TTC549 (cell line): Measurements from ENCODE around the gene ST3GAL5.
"Not testable (repeated sequence)": the region's sequence is repeated elsewhere in the genome, so short reads cannot be mapped to it uniquely, and the experiment has no call there.

Experiments used
- FAIRE-seq: peaks from 2 replicates; lab custom pipeline; 2012; peaks lifted over from hg19 to GRCh38; lab: Jason Lieb, UNC

Gene ST3GAL5

DNA sequence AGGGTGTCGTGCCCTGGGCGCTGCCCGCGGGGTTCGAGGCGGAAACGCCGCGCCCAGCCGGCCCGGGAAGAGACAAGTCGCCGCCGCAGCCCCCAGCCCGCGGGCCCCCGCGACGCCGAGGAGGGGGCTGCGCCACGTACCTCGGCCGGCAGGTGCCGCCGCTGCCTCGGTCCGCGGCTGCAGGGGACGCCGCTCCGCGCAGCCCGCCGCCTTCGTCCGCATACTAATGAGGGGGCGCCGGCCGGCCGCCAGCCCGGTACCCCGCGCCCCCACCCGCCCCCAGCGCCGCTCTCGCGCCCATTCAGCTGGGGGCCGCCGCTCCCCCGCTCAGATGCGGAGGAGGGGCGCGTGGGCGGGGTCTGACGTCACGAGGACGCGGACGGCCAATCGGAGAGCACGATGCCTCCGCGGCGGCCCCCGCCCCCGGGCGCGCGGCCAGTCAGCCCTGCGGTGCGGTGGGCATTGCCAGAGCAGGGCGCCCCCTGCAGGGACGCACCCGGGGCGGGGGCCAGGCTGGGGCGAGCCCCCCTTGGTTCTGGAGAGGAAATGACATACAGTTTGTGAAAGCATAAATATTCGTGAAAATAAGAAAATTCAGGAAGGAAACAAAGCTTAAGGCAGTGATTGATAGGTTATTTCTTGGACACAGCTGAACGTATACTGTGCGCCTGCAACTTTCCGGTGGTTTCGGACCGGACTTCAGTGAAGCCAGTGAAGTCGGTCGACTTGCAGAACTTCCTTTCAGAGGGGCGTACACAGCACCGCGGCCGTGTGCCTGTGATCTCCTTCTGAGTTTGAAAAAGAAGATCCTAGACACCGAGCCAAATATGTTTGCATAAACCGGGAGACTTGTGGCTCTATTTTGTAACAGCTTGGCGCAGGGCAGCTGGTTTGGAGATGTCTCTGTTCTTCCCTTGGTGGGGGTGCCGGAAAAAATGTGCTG lies at the start of gene ST3GAL5:
Gene ST3GAL5 (minus strand): TSS at position 307 of the 943 bp plus-strand sequence. CDS start 85 bp downstream, at position 222.
- FAIRE-seq, result no peak

DNA sequence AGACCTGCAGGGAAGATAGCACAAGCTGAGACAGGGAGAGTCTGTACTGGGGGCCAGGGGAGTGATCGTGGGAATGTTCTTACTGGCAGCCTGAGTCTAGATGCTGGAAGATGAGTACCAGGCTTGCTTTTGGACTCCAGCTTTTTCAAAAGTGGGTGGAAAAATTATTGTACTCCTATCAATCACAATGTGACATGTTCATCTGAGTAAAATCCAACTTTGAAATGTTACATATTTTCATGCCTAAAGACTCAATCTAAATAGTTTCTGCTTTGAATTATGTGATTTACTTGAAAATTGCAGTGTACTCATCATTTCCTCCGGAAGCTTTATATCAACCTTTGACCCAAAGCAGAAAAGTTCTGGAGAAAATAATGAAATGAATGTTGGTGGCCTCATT lies 49.7 kb upstream of the ST3GAL5 start:
- no peak for FAIRE-seq

DNA sequence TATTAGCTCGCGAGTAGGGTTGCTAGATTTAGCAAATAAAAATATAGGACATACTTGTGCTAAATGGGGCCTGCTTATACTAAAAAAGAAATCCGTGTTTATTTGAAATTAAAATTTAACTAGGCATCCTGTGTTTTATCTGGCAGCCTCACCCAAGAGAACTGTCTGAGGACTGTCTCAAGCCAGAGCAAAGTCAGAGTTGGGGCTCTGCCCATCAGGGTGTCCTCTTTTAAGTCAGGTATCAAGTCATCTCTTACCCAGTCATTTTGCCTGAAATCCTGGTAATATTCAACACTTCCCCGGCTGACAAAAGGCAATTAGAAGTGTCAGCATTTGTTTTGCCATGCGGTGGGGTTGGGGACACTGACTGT lies 48.3 kb upstream of the ST3GAL5 start:
- FAIRE-seq, result no peak

DNA sequence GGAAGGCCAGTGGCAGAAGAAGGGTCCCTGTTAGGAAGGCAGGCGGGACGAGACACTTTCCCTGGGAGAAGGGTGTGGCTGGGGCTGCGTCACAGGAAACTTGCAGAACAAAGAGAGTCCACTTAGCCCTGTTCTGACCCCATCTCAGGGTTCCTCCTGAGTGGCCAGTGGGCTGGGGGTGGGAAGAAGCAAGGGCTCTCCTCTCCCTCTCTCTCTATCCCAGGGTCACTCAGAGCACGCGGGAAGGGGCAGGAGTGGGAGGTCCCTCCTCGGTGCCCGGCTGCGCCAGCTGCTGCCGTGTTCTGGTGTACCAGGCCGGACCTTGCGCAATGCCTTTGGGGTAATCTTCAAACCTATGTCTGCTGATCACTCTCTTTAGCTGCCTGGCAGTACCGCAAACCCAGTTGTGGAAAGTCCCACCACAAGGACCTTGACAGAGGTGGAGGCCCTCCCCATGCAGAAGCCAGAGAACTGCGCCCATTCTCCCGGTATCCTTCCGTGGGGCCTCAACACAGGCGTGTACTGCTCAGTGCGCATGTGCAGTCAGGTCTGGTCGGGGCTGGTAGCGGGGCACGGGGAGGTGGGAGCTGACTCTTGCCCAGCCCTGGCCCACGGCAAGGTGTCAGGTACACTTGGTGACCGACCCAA lies 47.8 kb upstream of the ST3GAL5 start:
- no peak for FAIRE-seq

DNA sequence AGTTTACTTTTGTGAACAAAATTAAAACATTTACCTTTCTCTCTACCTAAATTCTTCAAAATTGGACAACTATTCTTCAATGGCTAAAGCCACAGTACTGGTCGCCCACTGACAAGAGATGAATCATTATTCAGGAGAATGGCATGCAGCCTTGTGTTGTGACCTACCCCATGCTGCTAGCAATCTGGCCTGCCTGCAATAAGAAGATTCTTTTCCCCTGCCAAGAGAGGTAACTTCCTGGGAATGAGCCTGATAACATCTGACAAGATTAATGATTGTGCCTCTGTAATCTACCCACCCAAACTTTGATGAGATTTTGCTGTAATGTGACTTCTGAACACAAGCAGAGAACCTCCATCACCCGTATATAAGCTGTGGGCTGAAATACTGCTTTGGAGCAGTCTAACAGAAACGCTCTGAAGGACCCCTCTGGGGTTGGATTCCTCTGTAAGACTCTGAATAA lies 47.0 kb upstream of the ST3GAL5 start:
- FAIRE-seq, result no peak

DNA sequence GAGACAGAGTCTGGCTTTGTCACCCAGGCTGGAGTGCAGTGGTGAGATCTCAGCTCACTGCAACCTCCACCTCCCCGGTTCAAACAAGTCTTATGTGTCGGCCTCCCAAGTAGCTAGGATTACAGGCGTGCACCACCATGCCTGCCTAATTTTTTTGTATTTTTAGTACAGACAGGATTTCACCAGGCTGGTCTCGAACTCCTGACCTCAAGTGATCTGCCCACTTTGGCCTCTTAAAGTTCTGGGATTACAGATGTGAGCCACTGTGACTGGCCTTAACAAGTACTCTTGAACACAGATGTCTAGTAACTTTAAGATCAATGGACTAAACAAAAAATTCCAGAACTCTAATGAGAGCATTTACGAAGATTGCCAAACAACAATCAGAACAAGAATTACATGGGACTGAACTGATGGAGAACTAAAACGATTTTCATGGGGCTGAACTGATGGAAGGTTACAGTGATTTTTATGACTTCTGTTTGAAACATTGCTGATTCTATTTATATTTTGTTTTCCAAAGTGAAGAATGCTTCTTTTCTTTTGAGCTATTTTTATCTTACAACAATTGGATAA lies 46.5 kb upstream of the ST3GAL5 start:
- FAIRE-seq, result no peak

DNA sequence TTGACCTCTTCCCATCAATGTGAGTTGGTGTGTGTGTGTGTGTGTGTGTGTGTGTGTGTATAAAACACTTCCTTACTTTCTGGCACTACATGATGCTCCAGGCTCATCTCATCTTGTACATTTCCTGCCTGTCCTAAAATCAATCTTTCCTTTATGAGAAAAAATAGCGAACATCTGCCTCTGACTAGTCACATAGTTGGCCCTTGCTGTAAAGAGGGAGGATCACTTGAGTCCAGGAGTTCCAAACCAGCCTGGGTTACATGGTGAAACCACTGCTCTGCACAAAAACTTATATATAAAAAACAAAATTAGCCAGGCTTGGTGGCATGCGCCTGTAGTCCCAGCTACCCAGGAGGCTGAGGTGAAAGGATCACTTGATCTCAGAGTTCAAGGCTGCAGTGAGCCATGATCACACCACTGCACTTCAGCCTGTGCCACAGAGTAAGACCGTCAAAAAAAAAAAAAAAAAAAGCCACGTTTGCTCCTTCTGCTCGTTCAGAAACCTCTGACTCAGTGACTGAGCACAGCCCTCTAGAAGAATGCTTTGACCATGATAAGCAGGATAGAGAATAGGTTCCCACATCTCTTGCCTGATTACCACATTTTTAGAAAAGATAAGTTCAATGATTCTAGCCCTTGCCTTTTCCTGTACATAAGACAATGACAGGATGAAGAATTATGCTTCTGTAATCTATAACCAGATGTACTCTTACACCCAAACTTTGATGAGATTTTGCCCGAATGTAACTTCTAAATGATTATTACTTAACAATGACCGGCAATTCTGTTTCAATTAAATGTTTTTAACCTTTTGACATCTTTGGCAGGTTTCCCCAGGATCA lies 45.2 kb upstream of the ST3GAL5 start:
- no peak for FAIRE-seq

DNA sequence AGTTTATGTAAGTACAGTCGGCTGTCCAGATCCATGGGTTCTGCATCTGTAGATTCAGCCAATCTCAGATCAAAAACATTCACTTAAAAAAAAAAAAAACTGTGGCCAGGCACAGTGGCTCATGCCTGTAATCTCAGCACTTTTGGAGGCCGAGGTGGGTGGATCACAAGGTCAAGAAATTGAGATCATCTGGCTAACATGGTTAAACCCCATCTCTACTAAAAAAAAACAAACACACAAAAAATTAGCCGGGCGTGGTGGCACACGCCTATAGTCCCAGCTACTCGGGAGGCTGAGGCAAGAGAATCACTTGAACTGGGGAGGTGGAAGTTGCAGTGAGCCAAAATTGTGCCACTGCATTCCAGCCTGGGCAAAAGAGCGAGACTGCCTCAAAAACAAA lies 42.4 kb upstream of the ST3GAL5 start:
- not testable (repeated sequence) for FAIRE-seq

DNA sequence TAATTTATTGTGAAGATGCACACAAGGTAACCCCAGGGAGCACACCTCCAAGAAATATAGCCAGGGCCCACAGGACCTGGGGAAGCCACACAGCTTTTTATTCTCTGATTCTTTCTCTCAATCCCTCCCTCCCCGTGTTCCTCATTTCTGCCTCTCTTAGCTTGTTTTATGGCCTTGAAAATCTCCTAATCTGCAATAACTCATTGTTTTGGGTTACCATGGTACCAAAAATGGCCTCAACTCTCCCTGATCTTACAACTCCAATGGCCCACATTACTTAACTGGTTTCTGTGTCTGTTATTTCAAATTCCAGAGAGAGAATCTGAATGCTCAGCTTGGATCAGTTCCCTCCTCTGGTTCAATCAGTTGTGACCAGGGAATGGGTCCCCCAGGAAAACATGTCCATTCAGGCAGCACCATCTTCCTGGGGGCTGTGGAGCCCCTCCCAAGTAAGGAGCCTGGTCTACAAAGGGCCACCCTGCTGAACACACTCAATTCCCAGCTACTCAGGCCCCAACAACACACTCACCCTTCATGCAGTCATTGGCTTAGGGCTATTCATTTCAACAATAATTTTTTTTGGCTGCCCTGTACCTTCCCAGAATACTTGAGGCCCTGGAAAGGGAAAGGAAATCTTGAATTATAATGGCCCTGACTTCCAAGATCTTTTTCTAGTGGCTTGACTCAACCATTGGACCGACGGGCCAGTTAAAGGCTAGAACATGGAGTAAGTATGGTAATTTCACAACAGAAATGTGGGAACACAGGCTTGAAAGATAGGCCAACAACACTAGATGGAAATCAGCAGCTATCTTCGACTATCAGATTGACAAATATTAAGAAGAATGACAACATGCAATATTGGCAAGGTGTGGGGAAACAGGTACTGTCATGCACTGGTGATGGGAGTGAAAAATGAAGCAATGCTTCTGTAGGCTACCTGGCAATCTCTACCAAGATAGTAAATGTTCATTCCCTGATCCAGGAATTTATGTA lies 41.6 kb upstream of the ST3GAL5 start:
- no peak for FAIRE-seq

DNA sequence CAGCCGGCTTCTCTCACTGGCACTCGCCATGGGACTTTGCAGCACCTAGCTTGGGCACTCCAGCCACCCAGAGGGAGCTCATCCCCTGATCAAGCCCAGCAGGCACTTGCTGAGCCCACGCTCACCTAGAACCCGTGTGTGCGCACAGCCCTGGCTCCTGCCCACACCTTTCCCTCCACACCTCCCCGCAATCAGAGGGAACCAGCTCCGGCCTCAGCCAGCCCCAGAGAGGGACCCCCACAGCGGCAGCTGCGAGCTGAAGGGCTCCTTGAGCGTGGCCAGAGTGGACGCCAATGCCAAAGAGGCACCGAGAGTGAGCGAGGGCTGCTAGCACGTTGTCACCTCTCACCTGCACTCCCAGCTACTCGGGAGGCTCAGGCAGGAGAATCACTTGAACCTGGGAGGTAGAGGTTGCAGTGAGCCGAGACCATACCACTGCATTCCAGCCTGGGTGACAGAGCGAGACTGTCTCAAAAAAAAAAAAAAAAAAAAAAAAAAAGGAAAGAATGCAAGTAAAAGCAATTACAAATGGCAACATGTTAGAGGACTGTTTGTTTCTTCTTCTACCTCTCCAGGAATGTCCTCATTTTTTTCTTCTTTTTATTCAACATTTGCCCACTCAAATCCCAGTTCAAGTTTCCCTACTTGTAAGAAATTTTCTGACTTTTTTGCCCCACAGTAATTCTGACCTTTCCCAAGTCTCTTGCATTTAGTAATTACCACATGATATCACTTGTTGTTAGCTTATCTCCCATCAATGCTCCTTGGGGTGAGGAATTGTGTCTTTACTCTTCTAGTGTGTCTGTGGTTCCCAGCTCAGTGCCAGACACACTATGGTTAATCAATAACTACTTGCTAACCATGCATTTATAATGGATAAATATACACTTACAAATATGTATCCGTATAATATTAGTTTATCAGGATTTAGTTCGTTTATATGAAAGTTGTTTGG lies 40.6 kb upstream of the ST3GAL5 start:
- FAIRE-seq, result no peak

DNA sequence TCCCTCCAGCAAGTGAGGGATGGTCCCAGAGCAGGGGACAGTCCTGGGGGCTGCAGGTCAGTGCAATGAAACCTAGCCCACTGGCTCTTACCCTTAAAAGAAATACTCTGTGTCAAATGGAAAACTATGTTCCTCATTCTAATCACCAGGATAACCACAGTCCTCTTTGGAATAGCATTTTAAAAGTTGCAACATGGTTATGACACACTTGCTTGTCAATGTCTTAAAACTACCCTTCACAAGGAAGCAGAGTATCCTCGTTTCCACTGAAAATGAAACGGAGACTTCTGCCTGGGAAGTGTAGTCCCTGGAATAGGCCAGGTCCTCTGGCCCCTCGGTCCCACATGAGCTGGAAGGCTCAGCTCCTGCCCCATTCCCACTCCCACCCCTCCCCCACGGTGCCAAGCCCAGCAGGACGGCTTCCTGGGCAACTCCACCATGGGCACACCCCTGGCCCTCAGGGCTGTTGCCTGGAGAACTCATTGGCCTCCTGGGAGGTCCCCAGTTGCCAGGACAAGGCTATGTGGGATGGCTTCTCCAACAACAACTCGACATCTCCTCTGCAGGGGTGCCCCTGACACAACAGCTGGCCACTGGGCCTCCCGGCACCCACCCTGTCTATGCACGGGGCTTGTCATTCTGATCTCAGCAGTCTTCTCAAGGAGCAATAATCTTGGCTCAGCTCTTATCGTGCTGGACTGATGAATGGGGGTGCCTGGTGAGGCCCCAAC lies 38.3 kb upstream of the ST3GAL5 start:
- FAIRE-seq, result no peak

DNA sequence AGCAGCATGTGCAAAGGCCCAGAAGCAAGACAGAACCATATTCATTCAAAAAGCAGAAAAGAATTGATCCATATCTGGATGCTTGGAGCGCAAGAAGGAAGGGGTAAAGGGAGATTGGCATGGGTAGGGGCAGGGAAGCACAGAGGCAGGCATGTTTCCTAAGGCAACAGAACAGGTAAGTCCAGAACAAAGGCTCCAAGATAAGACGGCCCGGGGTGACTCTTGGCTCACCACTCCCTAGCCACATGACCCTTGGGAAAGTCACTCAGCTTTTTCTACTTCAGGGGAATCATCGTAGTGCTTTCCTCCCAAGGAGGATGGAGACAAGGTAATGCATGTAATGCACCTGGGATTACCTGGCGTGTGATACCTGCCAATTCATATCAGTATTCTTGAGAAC lies 37.7 kb upstream of the ST3GAL5 start:
- FAIRE-seq, result no peak

DNA sequence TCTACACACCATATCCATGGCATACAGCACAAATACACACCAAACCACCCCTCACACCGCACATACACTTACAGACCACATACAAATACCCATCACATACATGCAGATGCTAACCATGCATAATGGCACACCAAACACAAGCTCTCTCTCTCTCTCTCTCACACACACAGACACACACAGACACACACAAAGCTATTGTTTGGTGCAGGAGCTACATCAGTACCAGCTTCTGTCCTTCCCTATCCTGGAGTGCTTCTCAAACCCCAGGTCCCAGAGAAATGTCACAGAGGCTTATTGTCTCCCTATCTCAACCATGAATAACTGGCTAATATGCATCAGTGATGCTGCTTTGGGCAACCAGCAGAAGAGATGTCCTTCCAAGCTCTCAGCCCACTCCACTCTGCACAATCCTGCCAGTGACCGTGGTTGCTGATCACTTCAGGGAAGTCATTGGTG lies 36.5 kb upstream of the ST3GAL5 start:
- no peak for FAIRE-seq

DNA sequence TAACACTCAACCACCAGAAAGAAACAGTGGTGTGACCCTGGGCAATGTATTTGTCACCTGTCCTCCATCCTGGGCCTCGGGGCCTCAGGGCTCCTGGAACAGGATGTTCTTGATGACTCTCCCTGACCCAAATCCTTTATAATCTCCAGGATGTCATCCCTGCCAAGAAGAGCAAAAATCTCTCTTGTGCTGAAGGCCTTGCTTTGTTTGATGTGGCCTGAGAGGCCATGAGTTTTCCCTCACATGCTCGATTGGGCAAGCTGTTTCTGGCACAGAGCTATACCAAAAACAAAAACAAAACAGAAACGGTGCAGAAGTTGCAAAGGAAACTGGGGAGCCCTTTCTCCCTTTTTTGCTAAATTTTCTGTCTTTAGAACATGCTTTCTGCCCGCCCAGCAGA lies 35.7 kb upstream of the ST3GAL5 start:
- FAIRE-seq, result no peak

DNA sequence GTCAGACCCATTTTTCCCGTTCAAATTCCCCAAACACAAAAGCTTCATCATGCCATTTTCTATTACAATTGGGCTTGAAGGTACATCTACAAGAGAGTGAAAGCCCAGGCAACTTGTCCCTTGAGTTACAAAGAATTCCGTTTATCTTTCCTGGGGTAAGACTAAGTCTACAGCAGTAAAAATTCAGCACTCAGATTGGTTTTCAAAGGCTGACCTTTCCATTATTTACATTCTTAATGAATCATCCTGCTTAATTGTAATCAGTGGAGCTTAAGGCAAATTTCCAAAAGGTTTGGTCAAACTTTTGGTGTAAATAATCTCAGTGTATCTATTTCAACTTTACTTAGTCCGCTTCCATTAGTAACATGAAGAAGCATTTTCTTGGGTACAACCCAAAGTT lies 33.4 kb upstream of the ST3GAL5 start:
- no peak for FAIRE-seq

DNA sequence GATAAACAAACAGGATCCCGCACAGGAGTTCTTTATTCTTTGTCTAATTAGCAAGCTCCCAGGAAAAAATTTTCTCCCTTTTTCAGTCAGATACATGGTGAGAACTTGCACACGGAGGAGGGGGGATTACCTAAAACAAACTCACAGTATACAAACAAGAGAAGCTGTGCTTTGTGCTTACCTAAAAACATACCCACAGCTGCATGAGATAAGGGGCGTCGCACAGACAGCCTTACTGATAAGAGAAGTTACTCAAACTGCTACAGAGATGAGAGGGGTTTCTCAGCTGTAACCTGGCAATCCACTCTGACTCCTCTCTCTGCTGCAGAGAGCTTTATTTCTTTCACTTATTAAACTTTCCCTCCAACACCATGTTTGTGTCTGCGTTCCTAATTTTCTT lies 32.9 kb upstream of the ST3GAL5 start:
- no peak for FAIRE-seq

DNA sequence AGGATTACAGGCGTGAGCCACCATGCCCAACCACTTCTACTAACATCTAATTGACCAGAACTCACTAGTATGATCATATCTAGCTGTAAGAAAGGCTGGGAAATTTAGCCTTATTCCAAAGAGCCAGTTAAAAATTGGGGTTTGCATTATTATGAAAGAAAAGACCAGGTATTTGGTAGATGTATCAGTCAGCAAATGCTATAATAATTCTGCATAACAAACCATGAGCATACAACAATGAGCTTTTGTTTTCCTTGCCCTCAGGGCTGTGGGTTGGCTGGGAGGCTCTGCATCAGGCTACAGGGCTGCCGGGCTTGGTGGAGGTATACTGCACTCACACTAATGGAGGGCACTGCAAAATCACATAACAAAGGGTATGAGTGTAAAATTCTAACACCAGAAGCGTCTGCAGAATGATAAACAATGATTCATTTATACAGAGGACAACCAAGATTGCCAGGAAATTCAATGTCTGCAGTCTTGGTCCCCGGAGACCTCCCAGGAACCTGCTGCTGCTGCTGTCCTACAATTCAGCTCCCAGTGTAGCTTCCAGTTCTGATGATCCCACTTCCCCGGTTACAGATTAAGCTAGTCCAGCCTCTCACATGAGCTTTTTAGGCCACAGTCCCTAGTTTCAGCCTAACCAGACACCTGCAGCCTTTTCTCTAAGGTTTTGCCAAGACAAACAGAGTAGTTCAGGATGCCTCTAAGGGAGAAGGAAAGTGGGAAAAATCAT lies 32.2 kb upstream of the ST3GAL5 start:
- no peak for FAIRE-seq
